ENCODE data around the gene ABLIM1. TPM values are rescaled to one million over a fixed set of nuclear protein-coding genes. Genes with fewer than 3 reads are reported as not detected.
A peak's percentile ranks its signal among the peaks of the same experiment; 100 is the strongest.

Gene ABLIM1
- total and polyA plus RNA-seq, 2 of the 13 experiments (the other 11 are each of a cell fraction or from before 2014, with no cell fraction given), result 59.4 to 92.7 TPM

- TF ChIP-seq CAMTA2 (CRISPR knock-in tag; IDR thresholded peaks at IDR 0.05; ENCODE audit: borderline replicate concordance) (no peak), ZNF207 (IDR thresholded peaks at IDR 0.05; ENCODE audit: borderline replicate concordance) (no peak), MAFK (conservative IDR thresholded peaks at IDR 0.05 in 1 of 2, IDR thresholded peaks at IDR 0.05 in 1 of 2; ENCODE audit: low read length in 2 of 2) (no peak), ZNF768 (CRISPR knock-in tag; IDR thresholded peaks at IDR 0.05) (peak; percentile 36; the same call in 1 of the 2 replicates), KDM3A (CRISPR knock-in tag; IDR thresholded peaks at IDR 0.05; ENCODE audit: low read depth) (0 out of 2 replicates have a peak, but pooled peaks have one; percentile 52), ZNF782 (CRISPR knock-in tag; IDR thresholded peaks at IDR 0.05; ENCODE audit: borderline replicate concordance) (0 out of 2 replicates have a peak, but pooled peaks have one; percentile 88), ZBTB21 (CRISPR knock-in tag; IDR thresholded peaks at IDR 0.05) (no peak), ZNF543 (CRISPR knock-in tag; IDR thresholded peaks at IDR 0.05) (peak; percentile 81), KLF13 (CRISPR knock-in tag; IDR thresholded peaks at IDR 0.05) (no peak), SSRP1 (CRISPR knock-in tag; IDR thresholded peaks at IDR 0.05) (peak; percentile 73; the same call in 1 of the 2 replicates), MTF1 (CRISPR knock-in tag; IDR thresholded peaks at IDR 0.05) (no peak), ZEB1 (IDR thresholded peaks at IDR 0.05; ENCODE audit: insufficient replicate concordance, low read depth) (no peak), ZKSCAN5 (CRISPR knock-in tag; IDR thresholded peaks at IDR 0.05) (no peak), SRSF1 (optimal IDR thresholded peaks at IDR 0.05; ENCODE audit: low read depth, low read length) (no peak), ZNF556 (CRISPR knock-in tag; IDR thresholded peaks at IDR 0.05; ENCODE audit: borderline replicate concordance) (peak; percentile 93), CHD2 (IDR thresholded peaks at IDR 0.05; ENCODE audit: low read depth, low read length) (no peak), ZNF550 (CRISPR knock-in tag; IDR thresholded peaks at IDR 0.05; ENCODE audit: borderline replicate concordance) (no peak), ZNF34 (CRISPR knock-in tag; IDR thresholded peaks at IDR 0.05; ENCODE audit: borderline replicate concordance) (no peak), THRA (CRISPR knock-in tag; IDR thresholded peaks at IDR 0.05; ENCODE audit: borderline replicate concordance) (peak; percentile 59), ZNF704 (CRISPR knock-in tag; IDR thresholded peaks at IDR 0.05; ENCODE audit: borderline replicate concordance) (peak; percentile 95), MAZ (IDR thresholded peaks at IDR 0.05; ENCODE audit: borderline replicate concordance, low read depth, low read length) (no peak), MAZ (CRISPR knock-in tag; IDR thresholded peaks at IDR 0.05; ENCODE audit: low read depth) (no peak; the same call in 1 of the 2 replicates)
- TF ChIP-seq, protein P1, sequence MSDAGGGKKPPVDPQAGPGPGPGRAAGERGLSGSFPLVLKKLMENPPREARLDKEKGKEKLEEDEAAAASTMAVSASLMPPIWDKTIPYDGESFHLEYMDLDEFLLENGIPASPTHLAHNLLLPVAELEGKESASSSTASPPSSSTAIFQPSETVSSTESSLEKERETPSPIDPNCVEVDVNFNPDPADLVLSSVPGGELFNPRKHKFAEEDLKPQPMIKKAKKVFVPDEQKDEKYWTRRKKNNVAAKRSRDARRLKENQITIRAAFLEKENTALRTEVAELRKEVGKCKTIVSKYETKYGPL (CRISPR knock-in tag; IDR thresholded peaks at IDR 0.05), result peak; percentile 75; the same call in 1 of the 2 replicates
- TF ChIP-seq, protein P2, sequence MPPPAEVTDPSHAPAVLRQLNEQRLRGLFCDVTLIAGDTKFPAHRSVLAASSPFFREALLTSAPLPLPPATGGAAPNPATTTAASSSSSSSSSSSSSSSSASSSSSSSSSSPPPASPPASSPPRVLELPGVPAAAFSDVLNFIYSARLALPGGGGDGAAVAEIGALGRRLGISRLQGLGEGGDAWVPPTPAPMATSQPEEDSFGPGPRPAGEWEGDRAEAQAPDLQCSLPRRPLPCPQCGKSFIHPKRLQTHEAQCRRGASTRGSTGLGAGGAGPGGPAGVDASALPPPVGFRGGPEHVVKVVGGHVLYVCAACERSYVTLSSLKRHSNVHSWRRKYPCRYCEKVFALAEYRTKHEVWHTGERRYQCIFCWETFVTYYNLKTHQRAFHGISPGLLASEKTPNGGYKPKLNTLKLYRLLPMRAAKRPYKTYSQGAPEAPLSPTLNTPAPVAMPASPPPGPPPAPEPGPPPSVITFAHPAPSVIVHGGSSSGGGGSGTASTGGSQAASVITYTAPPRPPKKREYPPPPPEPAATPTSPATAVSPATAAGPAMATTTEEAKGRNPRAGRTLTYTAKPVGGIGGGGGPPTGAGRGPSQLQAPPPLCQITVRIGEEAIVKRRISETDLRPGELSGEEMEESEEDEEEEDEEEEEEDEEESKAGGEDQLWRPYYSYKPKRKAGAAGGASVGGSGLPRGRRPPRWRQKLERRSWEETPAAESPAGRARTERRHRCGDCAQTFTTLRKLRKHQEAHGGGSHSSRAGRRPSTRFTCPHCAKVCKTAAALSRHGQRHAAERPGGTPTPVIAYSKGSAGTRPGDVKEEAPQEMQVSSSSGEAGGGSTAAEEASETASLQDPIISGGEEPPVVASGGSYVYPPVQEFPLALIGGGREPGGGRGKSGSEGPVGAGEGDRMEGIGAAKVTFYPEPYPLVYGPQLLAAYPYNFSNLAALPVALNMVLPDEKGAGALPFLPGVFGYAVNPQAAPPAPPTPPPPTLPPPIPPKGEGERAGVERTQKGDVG (CRISPR knock-in tag; IDR thresholded peaks at IDR 0.05; ENCODE audit: borderline replicate concordance), result no peak
Measured at GRCh38 chr10:114526504-114527238, 131.4 kb downstream of the ABLIM1 start (continued).

All from HepG2 (cell line).